Measurements from ENCODE around the gene RASGEF1C.

RASGEF1C gene

DNA sequence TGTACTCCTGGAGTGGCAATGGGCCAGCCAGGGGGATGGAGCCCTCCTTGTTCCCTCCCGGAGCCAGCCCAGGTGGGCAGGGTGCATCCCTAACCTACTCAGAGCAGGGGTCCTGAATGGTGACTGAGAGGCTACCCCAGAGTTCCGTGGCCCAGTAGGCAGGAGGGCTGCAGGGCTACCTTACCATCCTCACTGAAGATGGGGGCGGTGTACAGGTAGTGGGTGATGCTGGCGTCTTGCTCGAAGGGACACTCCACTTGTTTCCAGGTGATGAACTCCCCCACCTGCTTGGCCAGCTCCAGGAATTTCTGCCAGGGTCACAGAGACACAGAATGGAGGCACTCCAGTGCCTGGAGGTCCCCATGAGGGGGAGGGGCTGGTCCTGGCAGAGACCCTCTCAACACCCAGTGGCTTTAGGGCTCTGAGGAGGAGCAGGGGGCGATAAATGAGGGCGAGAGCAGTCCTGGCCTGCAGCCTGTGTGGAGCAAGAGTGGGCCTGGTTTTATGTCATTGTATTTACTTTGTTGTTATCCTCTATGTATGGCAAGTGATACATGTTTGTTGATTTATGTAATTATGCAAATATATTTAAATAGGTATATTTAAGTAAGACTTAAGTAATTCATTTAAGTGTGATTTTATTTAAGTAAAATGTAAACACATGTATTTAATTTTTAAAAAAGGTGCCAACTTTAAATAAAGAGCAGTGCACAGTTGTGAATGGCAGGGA lies 97.6 kb downstream of the RASGEF1C start:
- TF ChIP-seq, protein P1, sequence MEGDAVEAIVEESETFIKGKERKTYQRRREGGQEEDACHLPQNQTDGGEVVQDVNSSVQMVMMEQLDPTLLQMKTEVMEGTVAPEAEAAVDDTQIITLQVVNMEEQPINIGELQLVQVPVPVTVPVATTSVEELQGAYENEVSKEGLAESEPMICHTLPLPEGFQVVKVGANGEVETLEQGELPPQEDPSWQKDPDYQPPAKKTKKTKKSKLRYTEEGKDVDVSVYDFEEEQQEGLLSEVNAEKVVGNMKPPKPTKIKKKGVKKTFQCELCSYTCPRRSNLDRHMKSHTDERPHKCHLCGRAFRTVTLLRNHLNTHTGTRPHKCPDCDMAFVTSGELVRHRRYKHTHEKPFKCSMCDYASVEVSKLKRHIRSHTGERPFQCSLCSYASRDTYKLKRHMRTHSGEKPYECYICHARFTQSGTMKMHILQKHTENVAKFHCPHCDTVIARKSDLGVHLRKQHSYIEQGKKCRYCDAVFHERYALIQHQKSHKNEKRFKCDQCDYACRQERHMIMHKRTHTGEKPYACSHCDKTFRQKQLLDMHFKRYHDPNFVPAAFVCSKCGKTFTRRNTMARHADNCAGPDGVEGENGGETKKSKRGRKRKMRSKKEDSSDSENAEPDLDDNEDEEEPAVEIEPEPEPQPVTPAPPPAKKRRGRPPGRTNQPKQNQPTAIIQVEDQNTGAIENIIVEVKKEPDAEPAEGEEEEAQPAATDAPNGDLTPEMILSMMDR (IDR thresholded peaks at IDR 0.05; ENCODE audit: unreplicated experiment in 3 of 3), result no peak
- Mint-ChIP-seq H3K27me3 (ENCODE audit: low read depth) (no peaks in the 10 kb centered on the region), H3K9me3 (peaks cover 17% of the 10 kb centered on the region), H3K4me3 (no peak overlapping the region), H3K4me1 (no peaks in the 10 kb centered on the region), H3K36me3 (ENCODE audit: low read depth) (peaks cover 4% of the 10 kb centered on the region), H3K27ac (no peak overlapping the region)

DNA sequence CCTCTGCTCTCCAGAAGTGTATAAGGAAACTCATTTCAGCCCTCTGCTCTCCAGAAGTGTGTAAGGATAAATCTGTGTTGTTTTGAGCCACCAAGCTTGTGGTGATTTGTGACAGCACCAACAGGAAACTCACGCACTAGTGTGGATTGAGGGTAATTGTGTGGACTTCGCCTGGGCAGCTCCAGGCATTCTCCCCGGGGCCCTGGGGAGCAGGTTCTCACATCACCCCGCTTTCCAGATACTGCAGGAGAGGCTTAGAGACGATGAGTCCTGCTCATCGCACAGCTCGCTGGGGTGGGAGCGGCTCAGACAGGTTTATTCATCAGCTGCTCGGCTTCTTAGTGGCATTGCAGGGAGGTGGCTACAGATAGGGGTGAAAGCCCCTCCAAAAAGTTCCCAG lies 99.1 kb downstream of the RASGEF1C start:
- no peak overlapping the region for H3K27ac Mint-ChIP-seq
- H3K27me3 Mint-ChIP-seq (ENCODE audit: low read depth), result no peaks in the 10 kb centered on the region
- H3K4me3 Mint-ChIP-seq, result no peak overlapping the region
- peaks cover 21% of the 10 kb centered on the region for H3K9me3 Mint-ChIP-seq
- TF ChIP-seq, protein P1 (IDR thresholded peaks at IDR 0.05; ENCODE audit: unreplicated experiment in 3 of 3), result no peak
- peaks cover 6% of the 10 kb centered on the region for H3K36me3 Mint-ChIP-seq (ENCODE audit: low read depth)
- no peaks in the 10 kb centered on the region for H3K4me1 Mint-ChIP-seq

DNA sequence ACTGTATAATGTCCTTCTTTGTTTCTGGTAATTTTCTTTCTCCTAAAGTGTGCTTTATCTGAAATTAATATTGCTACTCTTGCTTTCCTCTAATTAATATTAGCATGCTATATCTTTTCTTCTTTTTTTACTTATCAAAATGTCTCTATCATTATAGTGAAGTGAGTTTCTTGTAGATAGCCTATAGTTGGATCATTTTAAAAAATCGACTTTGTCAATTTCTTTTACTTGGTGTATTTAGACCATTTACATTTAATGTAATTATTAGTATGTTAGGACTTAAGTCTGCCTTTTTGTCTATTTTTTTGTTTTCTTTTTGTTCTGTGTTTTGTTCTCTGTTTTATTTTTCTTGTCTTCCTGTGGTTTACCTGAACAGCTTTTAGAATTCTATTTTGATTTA lies 102.0 kb downstream of the RASGEF1C start:
- no peaks in the 10 kb centered on the region for H3K4me1 Mint-ChIP-seq
- H3K4me3 Mint-ChIP-seq, result no peak overlapping the region
- H3K36me3 Mint-ChIP-seq (ENCODE audit: low read depth), result peaks cover 6% of the 10 kb centered on the region
- no peak overlapping the region for H3K27ac Mint-ChIP-seq
- H3K9me3 Mint-ChIP-seq, result peaks cover 29% of the 10 kb centered on the region
- H3K27me3 Mint-ChIP-seq (ENCODE audit: low read depth), result no peaks in the 10 kb centered on the region
- TF ChIP-seq, protein P1 (IDR thresholded peaks at IDR 0.05; ENCODE audit: unreplicated experiment in 3 of 3), result no peak

GRCh38 chr5:180105827-180106312 lies 103.1 kb downstream of the RASGEF1C start:
- Mint-ChIP-seq H3K9me3 (peaks cover 29% of the 10 kb centered on the region), H3K36me3 (ENCODE audit: low read depth) (peaks cover 6% of the 10 kb centered on the region), H3K4me1 (no peaks in the 10 kb centered on the region), H3K27me3 (ENCODE audit: low read depth) (no peaks in the 10 kb centered on the region), H3K27ac (no peak overlapping the region), H3K4me3 (no peak overlapping the region)
- TF ChIP-seq, protein P1 (IDR thresholded peaks at IDR 0.05; ENCODE audit: unreplicated experiment in 3 of 3), result no peak

GRCh38 chr5:180104168-180104530 lies 104.9 kb downstream of the RASGEF1C start:
- Mint-ChIP-seq H3K27me3 (ENCODE audit: low read depth) (no peaks in the 10 kb centered on the region), H3K4me3 (no peak overlapping the region), H3K36me3 (ENCODE audit: low read depth) (peaks cover 6% of the 10 kb centered on the region), H3K4me1 (no peaks in the 10 kb centered on the region), H3K9me3 (peaks cover 29% of the 10 kb centered on the region), H3K27ac (no peak overlapping the region)
- TF ChIP-seq, protein P1 (IDR thresholded peaks at IDR 0.05; ENCODE audit: unreplicated experiment in 3 of 3), result no peak
